Liver (tissue), 3 donors: ENCODE measurements around the gene DUSP23.

Experiments used
- FOXA1 ChIP-seq: IDR thresholded peaks from 2 replicates; pipeline ENCODE4 v1.6.1; 2016; ENCODE audit warnings: antibody characterized with exemption
- GABPA ChIP-seq, 2 donors: IDR thresholded peaks in 1 of 2; conservative IDR thresholded peaks in 1 of 2; 2 replicates each; pipeline ENCODE4 v1.6.1; 2016; ENCODE audit warnings: antibody characterized with exemption in 2 of 2, mild to moderate bottlenecking in 1 of 2, moderate library complexity in 1 of 2
- JUND ChIP-seq, 2 donors: IDR thresholded peaks; 2 replicates each; pipeline ENCODE4 v1.6.1; 2016; ENCODE audit warnings: antibody characterized with exemption in 2 of 2
- RAD21 ChIP-seq, 2 donors: IDR thresholded peaks; 2 replicates each; pipeline ENCODE4 v1.6.1; 2016; ENCODE audit warnings: antibody characterized with exemption in 2 of 2, mild to moderate bottlenecking in 2 of 2
- YY1 ChIP-seq: IDR thresholded peaks from 2 replicates; pipeline ENCODE4 v1.6.1; 2016; ENCODE audit warnings: antibody characterized with exemption, mild to moderate bottlenecking
- TF ChIP-seq, protein P1 (sequence below): IDR thresholded peaks from 2 replicates; pipeline ENCODE4 v1.6.1; 2016; ENCODE audit warnings: antibody characterized with exemption
- TF ChIP-seq, protein P2 (sequence below): fragments of 150-350 bp; IDR thresholded peaks from 2 replicates; pipeline ENCODE4 v1.5.1; 2017; ENCODE audit warnings: improper control_type of control experiment, low read depth, low read length; ENCODE audit not compliant: missing input control
- TF ChIP-seq, protein P3 (sequence below): IDR thresholded peaks from 2 replicates; pipeline ENCODE4 v1.6.1; 2016; ENCODE audit warnings: antibody characterized with exemption
- donor health status: healthy.
- donor health status: healthy.

DNA sequence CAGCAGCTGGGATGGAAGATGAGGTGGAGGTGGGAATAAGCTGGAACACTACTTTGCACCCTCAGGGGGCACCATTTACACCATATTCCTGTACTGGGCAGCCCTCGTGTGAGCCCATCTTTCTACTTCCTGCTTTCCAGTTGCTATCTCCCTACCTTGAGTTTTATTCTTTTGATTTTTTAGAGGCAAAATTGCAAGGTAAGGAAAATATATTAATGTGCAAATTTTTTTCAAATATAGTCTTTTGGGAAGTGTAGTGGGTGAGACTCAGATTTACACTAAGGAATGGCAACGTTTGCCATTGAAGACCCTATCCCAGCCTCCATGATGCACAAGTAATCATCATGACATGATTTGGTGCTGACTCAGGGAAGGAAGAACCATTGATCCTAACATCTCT, 31.1 kb upstream of the DUSP23 start:
- TF ChIP-seq, protein P1, sequence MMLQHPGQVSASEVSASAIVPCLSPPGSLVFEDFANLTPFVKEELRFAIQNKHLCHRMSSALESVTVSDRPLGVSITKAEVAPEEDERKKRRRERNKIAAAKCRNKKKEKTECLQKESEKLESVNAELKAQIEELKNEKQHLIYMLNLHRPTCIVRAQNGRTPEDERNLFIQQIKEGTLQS = no peak
- TF ChIP-seq, protein P2, sequence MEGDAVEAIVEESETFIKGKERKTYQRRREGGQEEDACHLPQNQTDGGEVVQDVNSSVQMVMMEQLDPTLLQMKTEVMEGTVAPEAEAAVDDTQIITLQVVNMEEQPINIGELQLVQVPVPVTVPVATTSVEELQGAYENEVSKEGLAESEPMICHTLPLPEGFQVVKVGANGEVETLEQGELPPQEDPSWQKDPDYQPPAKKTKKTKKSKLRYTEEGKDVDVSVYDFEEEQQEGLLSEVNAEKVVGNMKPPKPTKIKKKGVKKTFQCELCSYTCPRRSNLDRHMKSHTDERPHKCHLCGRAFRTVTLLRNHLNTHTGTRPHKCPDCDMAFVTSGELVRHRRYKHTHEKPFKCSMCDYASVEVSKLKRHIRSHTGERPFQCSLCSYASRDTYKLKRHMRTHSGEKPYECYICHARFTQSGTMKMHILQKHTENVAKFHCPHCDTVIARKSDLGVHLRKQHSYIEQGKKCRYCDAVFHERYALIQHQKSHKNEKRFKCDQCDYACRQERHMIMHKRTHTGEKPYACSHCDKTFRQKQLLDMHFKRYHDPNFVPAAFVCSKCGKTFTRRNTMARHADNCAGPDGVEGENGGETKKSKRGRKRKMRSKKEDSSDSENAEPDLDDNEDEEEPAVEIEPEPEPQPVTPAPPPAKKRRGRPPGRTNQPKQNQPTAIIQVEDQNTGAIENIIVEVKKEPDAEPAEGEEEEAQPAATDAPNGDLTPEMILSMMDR = no peak
- no peak for TF ChIP-seq FOXA1
- no peak for TF ChIP-seq RAD21 (IDR thresholded peaks at IDR 0.05)
- TF ChIP-seq GABPA (IDR thresholded peaks at IDR 0.05 in 1 of 2, conservative IDR thresholded peaks at IDR 0.05 in 1 of 2) = no peak
- TF ChIP-seq JUND (IDR thresholded peaks at IDR 0.05) = no peak
- TF ChIP-seq, protein P3, sequence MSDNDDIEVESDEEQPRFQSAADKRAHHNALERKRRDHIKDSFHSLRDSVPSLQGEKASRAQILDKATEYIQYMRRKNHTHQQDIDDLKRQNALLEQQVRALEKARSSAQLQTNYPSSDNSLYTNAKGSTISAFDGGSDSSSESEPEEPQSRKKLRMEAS = no peak
- TF ChIP-seq YY1 = no peak
